ENCODE data around the gene SLC15A4. TPM values are rescaled to one million over a fixed set of nuclear protein-coding genes. Genes with fewer than 3 reads are reported as not detected.

SLC15A4 gene
- total RNA-seq, 1 experiment from 2014 or later: 21.6 TPM

DNA sequence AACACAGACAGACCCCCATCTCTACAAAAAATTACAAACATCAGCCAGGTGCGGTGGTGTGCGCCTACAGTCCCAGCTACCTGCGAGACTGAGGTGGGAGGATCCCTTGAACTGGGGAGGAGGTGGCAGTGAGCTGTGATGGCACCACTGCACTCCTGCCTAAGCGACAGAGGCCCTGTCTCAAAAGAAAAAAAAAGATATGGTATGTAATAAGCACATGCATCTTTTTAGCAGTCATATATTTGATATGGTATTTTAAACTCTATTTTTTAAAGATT lies 7.2 kb downstream of the SLC15A4 start:
- Histone ChIP-seq H3K4ac (ENCODE audit: low read depth, low read length) (no peak overlapping the region), H3K23me2 (ENCODE audit: insufficient read length, low read depth, low read length, poor library complexity, severe bottlenecking) (no peaks in the 10 kb centered on the region), H3K79me2 (ENCODE audit: insufficient read depth, low read length) (peaks cover 61% of the 10 kb centered on the region), H3K79me1 (ENCODE audit: insufficient read depth, low read depth, low read length, poor library complexity, severe bottlenecking) (peaks cover 17% of the 10 kb centered on the region), H3K9ac (ENCODE audit: extremely low read depth, insufficient read length, low read length) (no peak overlapping the region), H3T11ph (ENCODE audit: low read length) (no peak overlapping the region), H2BK12ac (ENCODE audit: insufficient read length, low read depth, low read length) (no peak overlapping the region), H3K9me3 (ENCODE audit: control insufficient read depth, low read depth, low read length) (no peaks in the 10 kb centered on the region), H2BK5ac (ENCODE audit: insufficient read length, low read length) (no peak overlapping the region), H3K4me1 (ENCODE audit: insufficient read depth, low read length) (peaks cover 10% of the 10 kb centered on the region; the same call in 1 of the 2 replicates), H2BK15ac (ENCODE audit: low read depth, low read length) (no peak overlapping the region), H2BK120ac (ENCODE audit: low read depth, low read length, poor library complexity, severe bottlenecking) (no peak overlapping the region), H3K56ac (ENCODE audit: insufficient read length, low read depth, low read length) (no peak overlapping the region), H3K14ac (ENCODE audit: insufficient read depth, low read length) (no peak overlapping the region), H2AFZ (ENCODE audit: low read length) (no peak overlapping the region), H3K18ac (ENCODE audit: insufficient read length, low read depth, low read length) (no peak overlapping the region), H2BK20ac (ENCODE audit: low read depth, low read length, poor library complexity, severe bottlenecking) (no peak overlapping the region), H3K27me3 (ENCODE audit: insufficient read depth, low read length) (no peaks in the 10 kb centered on the region), H4K8ac (replicated peaks; ENCODE audit: insufficient read length, low read depth, low read length) (no peak overlapping the region), H3K27ac (ENCODE audit: insufficient read length, low read depth, low read length) (no peak overlapping the region), H4K91ac (ENCODE audit: insufficient read length, low read depth, low read length) (no peak overlapping the region), H2AK5ac (ENCODE audit: insufficient read length, low read length) (no peak overlapping the region), H3K23ac (ENCODE audit: insufficient read length, low read depth, low read length) (no peak overlapping the region), H3K4me2 (ENCODE audit: insufficient read depth, insufficient read length, low read length) (no peak overlapping the region), H4K5ac (ENCODE audit: insufficient read length, low read depth, low read length) (no peak overlapping the region), H4K20me1 (ENCODE audit: control insufficient read depth, insufficient read depth, insufficient read length) (no peaks in the 10 kb centered on the region)
- no CpG with 5 or more reads among the region's 4 CpGs for WGBS (ENCODE audit: extremely low coverage, insufficient read length, low lambda C conversion rate)
- Mint-ChIP-seq H3K4me3 (no peak overlapping the region), H3K4me1 (peaks cover 44 to 48% of the 10 kb centered on the region in 2 experiments), H3K27me3 (ENCODE audit: low read depth) (no peaks in the 10 kb centered on the region), H3K9me3 (no peaks in the 10 kb centered on the region), H3K27ac (peak overlapping the region in 1 of 3 experiments; percentile 46; a peak in 1 of 7 replicates), H3K36me3 (ENCODE audit: insufficient read depth in 1 of 3, low read depth in 3 of 3) (peaks cover 26 to 42% (median 40%) of the 10 kb centered on the region in 3 experiments; a peak in 6 of 7 replicates)
- TF ChIP-seq, protein P1, sequence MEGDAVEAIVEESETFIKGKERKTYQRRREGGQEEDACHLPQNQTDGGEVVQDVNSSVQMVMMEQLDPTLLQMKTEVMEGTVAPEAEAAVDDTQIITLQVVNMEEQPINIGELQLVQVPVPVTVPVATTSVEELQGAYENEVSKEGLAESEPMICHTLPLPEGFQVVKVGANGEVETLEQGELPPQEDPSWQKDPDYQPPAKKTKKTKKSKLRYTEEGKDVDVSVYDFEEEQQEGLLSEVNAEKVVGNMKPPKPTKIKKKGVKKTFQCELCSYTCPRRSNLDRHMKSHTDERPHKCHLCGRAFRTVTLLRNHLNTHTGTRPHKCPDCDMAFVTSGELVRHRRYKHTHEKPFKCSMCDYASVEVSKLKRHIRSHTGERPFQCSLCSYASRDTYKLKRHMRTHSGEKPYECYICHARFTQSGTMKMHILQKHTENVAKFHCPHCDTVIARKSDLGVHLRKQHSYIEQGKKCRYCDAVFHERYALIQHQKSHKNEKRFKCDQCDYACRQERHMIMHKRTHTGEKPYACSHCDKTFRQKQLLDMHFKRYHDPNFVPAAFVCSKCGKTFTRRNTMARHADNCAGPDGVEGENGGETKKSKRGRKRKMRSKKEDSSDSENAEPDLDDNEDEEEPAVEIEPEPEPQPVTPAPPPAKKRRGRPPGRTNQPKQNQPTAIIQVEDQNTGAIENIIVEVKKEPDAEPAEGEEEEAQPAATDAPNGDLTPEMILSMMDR (conservative IDR thresholded peaks at IDR 0.05): no peak
- DNase-seq: no peak
